ENCODE measurements around the gene C8B.

The C8B gene

DNA sequence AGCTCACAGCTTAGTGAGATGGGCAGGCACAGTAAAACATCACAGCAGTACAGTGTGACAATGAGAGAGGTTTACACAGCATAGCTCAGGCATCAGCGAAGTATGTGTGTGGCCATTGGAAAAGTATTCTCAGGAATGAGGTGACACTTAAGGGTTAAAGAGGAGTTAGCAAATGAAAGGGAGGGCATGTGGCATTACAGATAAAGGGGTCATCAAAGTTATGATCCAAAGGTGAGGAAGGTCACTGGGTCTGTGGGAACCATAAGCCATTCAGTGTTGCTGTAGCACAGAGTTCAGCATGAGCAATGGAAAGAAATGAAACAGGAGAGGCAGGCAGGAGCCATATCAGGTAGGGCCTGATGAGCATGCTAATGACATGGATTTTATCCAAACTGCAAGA is 4.5 kb upstream of the C8B start:
- DNase-seq: no peak

DNA sequence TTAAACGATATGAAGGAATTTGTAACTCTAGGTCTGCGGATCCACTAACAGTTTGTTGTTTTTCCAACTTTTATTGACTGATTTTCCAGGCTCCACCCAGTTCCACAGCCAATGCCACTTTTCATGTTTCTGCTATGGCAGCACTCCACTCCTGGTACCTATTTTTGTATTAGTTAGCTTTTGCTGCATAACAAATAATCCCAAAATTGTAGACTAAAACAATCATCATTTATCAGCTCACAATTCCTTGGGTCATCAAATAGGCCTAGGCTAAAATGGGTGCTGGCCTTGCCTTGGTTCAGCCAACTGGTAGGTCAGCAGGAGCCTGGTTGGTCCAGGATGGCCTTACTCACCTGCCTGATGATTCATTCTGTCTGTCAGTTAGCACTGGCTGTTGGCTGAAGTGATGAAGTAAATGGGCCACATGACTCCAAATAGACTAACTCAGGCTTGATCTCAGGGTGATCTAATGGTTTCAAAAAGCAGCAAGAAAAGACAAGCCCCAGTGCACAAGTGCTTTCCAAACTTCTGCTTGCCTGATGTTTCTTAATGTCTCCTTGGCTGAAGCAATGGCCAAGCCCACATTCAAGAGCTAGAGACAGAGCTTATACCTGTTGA is 3.2 kb upstream of the C8B start:
- DNase-seq: no peak

DNA sequence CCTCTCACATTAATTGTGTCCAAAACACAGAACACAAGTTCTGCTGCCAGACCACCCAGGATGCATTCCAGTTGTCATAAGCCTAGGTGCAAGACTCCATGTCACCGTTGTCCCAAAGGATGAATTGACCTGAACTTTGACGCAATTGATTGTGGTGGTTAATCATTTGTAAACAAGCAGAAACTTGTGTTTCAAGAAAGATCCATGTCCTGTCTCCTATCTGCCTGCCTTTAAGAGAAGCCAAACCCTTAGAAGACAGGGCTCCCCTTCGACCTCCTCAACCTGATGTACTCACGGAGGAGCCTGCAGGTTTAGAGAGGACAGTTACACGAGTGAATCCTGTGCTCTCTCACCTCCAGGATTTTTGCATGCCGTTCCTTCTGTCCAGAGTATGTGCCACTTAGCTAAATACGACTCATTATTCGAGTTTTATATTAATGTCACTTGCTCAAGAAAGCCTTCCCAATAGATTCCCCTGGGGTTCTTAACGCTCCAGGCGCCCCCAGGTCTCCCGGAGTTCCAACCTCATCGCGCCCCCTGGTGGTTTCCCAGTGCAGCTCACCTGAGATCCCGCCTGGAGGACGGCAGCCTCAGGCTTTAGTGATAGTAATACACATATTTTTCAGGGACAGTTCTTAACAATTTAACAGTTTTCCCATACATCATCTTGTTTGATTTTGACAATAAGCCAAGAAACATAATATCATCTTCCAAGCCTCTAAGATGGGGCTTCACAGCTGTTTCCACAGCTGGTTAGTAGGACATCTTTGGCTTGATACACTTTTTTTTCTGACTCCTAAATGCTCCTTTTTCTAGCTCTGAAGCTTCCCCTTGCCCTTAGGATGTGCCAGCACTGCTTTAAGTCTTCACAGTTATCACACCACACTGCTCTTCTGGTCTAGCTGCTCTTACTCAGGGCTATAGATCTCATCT is 2.4 kb upstream of the C8B start:
- no peak for DNase-seq

DNA sequence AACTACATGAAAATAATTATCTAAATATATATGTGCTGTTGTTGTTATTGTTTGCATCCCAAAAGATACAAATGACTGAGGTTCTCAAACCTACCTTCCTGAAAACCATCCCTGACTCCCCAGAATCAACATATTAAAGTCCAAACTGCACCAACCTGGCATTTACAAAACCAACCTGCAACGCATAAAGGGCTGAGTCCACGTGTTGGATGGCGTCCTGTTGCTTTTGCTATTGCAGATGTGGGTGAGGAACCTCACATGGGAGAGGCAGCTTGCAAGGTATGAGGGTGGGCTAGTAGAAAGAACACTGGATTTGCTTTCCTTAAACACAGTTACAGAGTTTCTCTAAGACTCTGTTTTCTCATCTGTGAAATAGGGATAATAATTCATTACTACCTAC is 1.5 kb upstream of the C8B start:
- DNase-seq: no peak

DNA sequence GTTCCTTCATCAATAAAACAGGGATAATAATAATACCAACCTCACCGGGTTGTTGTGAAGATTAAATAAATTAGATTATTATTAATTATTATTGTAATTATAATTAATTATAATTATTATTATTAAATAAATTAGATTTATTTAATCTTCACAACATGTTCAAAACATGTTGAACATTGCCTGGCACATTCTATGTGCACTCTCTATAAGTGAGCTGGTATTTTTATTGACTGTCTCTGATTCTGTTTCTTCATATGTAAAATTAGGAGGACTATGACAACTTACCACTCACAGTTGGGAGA is 834 bp upstream of the C8B start:
- no peak for DNase-seq

DNA sequence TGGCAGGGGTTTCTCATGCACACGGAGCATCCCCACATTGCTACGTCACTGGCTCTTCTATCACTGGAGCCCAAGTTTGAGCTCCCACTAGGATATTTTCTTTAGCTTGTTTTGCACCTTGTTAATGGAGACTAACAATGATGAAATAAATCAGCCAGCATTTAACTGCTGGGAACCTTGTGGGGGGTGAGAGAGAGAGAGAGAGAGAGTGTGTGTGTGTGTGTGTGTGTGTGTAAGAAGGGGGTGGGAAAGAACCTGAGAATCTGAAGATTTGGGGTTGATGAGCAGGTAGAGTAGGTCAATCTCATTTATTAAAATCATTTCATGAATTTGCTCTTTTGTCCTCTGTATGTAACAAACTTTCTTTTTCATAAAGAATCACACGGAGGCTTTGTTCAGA is 624 bp downstream of the C8B start:
- no peak for DNase-seq

DNA sequence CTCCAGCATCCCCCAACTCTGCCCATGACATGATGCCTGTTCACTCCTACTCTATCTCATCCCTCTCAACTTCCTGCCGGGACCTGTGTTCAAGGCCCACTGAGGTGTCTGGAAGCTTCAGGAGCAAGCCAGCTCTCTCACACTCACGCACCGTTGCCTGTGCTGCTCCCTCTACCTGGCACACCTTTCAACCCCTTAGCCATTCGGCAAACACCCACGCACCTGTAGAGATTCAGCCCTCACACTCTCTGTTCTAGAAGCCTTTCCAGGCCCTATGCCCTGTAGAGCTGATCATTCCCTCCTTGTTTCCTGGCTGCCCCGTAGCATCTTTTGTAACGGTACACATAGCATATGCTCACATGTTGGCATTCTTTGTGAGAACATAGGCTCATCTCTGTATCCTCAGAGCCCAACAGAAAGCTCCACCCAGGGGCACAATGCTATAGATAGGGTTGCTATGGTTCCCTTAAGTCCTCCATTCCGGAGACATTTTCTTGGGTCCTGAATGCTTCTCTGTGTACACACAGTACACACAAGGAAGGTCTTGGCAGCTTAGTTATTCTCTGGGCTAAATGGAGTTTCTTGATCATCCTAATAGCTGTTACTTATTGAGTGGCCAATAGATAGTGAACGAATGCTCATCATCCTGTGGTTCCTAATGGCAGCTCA is 1.3 kb downstream of the C8B start:
- DNase-seq: no peak

DNA sequence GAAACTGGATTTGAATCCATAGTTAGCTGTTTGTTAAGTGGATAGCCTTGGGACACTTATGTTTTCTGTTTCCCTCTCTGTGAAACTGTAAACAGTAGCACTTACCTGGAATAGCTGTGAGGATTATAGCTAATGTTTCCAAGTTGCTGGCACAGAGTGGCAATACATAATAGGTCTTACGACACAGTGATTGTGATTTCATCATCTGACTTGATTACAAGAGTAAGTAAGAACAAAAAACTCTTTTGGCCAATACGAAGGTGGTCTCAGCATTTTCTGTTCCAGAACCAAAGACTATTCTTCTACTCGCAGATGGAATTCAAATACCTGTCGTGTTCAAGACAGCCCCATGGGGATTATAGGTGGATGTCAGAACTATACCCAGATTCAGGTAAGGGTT is 2.1 kb downstream of the C8B start:
- no peak for DNase-seq

DNA sequence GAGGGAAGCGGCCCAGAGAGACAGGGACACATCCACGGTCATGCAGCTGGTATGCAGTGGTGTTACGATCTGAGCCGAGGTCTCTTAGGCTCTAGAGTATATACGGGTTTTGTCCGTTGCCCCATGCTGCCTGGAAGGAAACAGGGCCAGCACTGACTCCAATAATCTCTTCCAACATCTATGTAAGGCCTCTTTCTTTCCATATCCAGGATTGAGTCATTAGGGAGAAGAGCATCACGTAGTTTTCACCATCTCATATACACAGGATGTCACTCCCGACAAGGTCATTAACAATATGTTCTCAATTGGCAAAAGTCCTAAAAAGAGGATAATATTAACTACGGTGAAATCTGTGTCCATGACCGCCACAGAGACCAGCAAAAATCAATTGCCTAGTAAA is 4.4 kb downstream of the C8B start:
- DNase-seq: no peak

DNA sequence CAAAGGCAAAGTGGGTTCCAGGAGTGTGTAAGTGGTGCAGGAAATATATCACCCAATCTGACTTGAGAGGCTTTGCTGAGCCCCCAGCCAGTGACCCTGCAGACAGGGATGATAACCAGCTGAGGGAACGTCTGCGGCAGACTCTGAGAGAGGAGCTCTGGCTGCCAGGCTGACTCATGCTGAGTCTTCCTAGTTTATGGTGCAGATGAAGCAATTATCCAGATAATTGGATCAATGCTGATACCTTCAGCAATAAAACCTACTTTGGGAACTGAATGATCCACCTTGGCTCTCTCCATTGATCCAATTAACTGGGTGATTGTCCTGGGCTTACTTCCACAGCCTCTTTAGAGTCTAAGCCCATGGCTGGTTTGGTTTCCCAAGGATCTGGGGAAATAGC is 7.3 kb downstream of the C8B start:
- no peak for DNase-seq

DNA sequence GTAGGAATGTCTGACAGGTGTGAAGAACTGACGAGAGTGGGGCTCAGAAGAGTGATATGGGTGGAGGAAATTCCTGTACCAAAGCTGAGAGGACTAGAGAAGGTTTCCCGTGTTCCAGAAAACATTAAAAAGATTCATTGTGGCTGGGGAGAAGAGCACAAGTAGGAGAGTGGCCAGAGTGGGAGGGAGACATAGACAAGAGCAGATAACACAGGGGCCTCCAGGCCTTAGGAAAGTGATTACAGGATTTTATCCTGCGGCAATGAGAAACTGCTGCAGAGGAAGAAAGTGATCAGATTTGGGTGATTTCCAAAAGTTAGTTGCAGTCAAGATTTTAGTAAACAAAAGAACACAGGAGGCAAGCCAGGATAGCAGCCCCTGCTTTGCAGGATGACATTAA is 7.9 kb downstream of the C8B start:
- DNase-seq: no peak

DNA sequence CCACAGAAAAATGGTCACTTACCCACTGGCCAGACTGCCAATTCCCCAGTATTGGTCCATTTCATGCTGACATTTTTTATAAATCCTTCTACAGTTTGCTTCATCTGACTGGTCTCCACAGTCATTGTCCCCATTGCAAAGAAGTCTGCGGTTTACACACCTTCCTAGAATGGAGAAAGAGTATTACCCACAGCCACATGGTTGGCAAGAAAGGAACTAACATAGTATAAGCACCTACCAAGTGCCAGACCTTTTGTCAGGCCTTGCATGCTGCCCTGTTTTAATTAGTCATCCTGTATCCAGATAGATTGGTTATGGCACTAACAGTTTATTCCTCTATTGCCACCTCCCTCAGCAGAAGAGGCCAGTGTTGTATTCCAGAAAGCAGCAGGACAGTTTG is 11.2 kb downstream of the C8B start:
- no peak for DNase-seq

DNA sequence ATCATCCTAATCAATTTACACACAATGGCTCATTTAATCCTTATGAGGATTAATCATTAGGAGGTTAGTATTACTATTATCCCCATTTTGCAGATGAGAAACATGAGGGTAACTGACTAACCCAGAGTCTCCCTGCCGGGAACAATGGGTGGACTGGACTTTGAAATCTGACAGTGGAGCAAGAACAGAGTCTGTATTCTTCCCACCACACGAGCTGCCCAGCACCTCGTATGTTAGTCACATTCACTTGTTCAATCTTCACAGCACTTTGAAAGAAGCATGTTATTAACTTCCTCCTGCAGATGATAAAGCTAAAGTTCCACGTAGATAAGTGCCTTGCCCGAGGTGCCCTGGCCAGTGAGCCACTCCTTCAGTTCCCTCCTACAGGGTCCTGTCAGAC is 12.4 kb downstream of the C8B start:
- DNase-seq: no peak

DNA sequence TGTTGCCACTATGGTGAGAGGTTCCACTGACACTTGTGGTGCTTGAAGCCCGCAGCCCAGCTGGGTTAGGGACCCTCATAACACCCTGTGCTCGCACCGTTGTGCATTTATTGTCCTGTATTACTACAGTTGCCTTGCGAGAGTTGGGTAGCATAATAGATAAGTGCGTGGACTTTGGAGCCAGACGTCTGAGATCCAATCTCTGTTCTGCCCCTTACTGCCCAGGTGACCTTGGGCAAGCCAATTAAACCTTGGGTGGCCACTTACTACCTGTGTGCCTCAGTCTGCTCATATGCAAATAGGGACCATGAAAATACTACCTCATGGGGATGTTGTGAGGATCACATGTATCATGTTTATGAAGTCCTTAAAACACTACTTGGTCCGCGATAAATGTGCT is 13.3 kb downstream of the C8B start:
- DNase-seq: no peak

DNA sequence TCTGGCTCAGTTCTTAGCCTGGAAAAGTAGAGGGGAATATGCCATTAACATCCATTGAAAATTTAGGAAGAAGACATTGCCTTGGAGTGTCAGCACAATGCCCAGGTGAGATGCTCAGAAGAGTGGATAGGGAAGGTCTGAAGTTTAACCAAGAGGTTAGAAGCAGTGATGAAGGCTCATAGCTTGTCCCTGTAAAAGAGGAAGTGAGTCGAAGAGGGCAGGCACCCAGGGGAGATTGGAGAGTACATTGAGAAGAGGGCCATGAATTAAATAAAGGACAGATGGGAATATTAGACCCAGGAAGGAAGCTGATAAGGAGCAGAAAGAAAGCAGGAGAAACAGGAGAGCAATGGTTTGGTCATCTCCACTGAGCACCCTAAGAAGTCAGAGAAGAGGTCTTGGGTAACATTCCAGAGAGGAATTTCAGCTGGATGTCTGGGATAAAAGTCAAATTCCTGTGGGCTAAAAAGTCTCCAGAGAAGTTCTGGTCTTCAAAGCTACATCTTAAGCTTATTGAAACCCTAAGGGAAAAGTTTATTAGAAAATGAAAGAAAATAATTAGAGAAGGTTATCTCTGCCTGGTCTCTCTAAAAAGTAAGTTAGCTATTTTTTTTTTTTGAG is 17.3 kb downstream of the C8B start:
- no peak for DNase-seq

DNA sequence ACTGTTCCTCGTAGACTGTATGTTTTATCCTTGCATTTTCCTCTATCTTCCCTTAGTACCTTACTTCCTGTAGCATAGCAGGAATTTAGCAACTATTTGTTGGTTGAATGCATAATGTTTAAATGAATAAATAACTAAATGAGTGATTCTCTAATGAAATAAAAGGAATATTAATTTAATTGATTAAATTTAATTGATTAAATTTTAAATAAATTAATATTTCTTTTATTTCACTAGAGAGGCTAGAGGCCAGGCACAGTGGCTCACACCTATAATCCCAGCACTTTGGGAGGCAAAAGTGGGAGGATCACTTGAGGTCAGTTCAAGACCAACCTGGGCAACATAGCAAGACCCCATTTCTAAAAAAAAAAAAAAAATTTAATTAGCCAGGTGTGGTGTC is 25.8 kb downstream of the C8B start:
- DNase-seq: no peak

DNA sequence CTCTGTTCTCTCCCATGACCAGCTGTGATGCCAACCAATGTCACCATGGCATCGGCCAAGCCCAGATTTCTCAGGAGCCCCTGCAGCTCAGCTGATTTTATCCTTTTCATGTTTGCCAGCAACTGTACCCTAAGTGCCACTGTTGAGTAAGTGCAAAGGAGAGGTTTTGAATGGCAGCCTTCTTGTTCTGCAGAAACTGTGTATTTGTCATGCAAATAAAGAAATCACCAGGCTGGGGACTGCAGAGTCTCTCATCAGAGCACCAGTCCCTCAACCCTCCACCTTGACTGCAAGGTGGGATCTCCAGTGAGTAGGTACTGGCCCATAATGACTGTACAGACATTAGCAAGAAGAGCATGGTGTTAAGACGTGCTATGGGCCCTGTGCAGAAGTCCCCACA is 26.6 kb downstream of the C8B start:
- no peak for DNase-seq

DNA sequence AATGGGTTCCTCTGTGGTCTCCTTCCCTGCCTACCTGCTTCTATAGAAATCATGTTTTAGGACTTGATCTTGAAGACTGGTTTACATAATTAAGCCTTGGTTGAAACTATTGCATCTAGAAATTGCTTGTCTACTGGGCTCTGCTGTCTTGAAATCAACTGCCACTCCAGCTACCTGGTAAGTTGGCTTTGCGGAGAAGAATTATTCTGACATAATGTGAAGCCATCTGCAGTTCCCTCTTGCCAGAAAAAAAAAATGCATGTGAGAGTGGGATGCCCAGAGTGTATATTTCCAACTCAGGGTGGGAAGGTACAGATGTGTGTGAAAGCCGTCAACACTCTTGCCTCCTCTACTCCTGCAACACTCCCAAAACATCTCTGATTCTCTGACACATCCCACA is 27.2 kb downstream of the C8B start:
- DNase-seq: no peak

DNA sequence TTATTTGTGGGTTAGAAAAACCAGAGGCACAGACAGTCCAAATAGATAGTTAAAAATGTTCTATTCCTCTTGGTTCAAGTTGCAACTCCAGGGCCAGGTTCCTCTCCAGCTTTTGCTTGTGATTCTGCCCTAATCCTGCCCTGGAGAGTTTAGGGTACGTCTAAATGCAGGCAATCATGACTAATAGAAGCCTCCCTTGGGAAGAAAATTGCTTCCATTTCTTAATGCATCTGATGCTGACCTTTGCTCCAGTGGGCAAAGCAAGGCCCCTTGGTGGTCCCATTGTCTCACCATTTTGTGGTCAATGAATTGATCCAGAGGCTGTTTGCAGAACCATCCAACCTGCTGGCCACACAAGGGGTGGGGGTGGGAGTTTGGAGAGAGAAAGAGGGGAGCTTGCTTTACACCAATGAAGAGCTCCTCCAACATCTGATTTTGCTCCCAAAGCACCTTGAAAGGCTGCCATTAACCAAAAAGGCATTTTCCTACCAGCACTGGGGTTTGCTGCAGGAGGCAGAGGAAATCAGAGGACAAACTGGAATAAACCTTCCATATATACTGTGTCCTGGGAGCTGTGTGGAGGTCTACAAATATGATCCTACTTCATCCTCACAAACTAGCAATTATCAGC is 31.3 kb downstream of the C8B start:
- no peak for DNase-seq

DNA sequence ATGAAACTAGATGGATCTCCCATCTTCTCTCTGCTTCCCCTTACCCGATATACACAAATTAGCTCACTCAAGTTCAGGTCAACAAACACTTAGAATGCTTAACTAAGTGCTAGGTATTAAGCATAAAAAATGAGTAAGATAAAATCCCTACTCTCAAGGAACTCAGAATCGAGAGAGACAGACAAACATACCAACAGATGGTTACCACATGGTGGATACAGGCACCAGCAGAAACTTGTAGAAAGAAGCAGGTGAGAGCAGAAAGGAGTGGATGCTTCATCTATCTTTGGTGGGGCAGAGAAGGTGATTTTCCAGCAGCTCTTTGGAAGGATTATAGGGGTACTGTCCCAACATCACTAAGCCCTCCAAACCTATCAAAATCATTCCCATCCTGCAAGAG is 32.2 kb downstream of the C8B start:
- DNase-seq: no peak

DNA sequence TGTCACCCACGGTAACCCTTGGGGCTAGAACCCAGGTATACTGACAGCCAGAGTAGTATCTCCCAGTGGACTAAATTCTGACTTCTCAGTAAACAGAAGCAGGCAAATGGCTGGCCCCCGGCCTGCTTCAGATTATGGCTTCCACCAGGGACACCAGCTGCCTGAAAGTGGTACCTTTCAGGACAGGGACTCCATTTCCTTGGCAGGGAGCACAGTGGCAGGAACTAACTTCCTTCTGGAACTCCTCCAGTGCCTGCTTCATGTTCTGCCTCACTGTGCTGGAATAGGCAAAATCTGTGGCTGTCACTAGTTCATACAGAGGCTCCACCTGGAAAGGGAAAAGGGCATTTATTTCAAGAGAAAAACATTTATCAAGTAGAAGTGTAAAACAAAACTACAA is 32.7 kb downstream of the C8B start:
- DNase-seq: no peak

DNA sequence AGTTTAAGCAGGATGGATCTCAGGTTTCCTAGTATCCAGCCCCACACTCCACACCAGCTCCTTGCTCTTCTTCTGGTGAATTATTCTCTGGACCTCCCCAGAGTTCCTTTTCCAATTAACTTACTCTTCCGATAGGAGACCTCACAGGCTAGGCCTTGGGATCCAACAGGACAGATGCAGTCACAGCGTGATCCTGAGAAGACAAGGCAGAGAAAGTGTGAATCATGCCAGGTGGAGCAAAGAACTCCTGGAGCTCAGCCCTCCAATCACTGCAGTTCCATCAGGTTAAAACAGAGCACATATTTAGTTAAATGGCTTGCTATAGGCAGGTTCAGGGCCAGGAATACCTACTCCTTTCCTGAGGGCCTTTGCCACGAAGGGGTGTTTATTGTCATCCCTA is 34.1 kb downstream of the C8B start:
- DNase-seq: no peak

DNA sequence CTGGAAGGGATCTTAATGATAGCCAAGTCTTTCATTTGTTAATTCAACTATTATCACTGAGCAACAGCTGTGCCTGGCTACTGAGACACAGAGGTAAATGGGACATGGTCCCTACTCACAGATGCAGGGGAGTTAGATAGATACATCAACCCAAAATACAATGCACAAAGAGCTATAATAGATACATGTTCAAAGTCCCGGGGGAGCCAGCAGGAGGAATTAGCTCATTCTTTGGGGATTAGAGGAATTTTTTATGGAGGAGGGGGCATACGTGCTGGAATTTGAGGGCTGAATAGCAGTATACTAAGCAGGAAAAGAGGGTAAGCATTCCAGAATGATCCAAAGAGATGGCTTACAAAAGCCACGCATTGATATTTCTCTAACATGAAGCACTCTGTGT is 34.6 kb downstream of the C8B start:
- no peak for DNase-seq
